Mesendoderm (in vitro differentiated cells): ENCODE measurements around the gene SFMBT1.

ENCODE experiments used
- DNase-seq: peaks from one replicate; pipeline ENCODE4 v3.0.0; 2013
- H2AK5ac ChIP-seq: 2 replicates; pipeline ENCODE4 v1.6.1; 2013; ENCODE audit warnings: low read length, inconsistent platforms
- H2BK120ac ChIP-seq: 2 replicates; pipeline ENCODE4 v1.6.1; 2013; ENCODE audit warnings: low read depth, mild to moderate bottlenecking, low read length, moderate library complexity, mixed read lengths
- H2BK15ac ChIP-seq: replicated peaks from 2 replicates; pipeline ENCODE4 v1.6.1; 2013; ENCODE audit warnings: low read depth, mild to moderate bottlenecking, moderate library complexity
- H2BK5ac ChIP-seq: 2 replicates; pipeline ENCODE4 v1.6.1; 2013; ENCODE audit warnings: low read length, inconsistent platforms
- H3K18ac ChIP-seq: 2 replicates; pipeline ENCODE4 v1.6.1; 2013; ENCODE audit warnings: mild to moderate bottlenecking, low read length, mixed read lengths
- H3K23ac ChIP-seq: one replicate; pipeline ENCODE4 v1.6.1; 2013; ENCODE audit warnings: low read length
- H3K27ac ChIP-seq: 2 replicates; pipeline ENCODE4 v1.5.1; 2013; ENCODE audit warnings: low read depth, mild to moderate bottlenecking, inconsistent platforms, low read length, moderate library complexity
- H3K27me3 ChIP-seq: 2 replicates; pipeline ENCODE4 v1.6.1; 2013; ENCODE audit warnings: low read length, control low read depth, mild to moderate bottlenecking, inconsistent platforms; ENCODE audit not compliant: insufficient read depth, poor library complexity
- H3K36me3 ChIP-seq: 2 replicates; pipeline ENCODE4 v1.6.1; 2013; ENCODE audit warnings: low read length, inconsistent platforms; ENCODE audit not compliant: control insufficient read depth, insufficient read depth
- H3K4ac ChIP-seq: one replicate; pipeline ENCODE4 v1.6.1; 2013; ENCODE audit warnings: low read depth, mild to moderate bottlenecking, low read length, moderate library complexity
- H3K4me1 ChIP-seq: 2 replicates; pipeline ENCODE4 v1.6.1; 2013; ENCODE audit warnings: low read depth, low read length, inconsistent platforms; ENCODE audit not compliant: control insufficient read depth
- H3K4me2 ChIP-seq: 2 replicates; pipeline ENCODE4 v1.6.1; 2013; ENCODE audit warnings: low read length
- H3K4me3 ChIP-seq: 2 replicates; pipeline ENCODE4 v1.5.1; 2013; ENCODE audit warnings: mild to moderate bottlenecking, low read length
- H3K56ac ChIP-seq: one replicate; pipeline ENCODE4 v1.6.1; 2013; ENCODE audit warnings: low read length
- H3K79me1 ChIP-seq: 2 replicates; pipeline ENCODE4 v1.6.1; 2013; ENCODE audit warnings: low read length, inconsistent platforms
- H3K79me2 ChIP-seq: 2 replicates; pipeline ENCODE4 v1.6.1; 2013; ENCODE audit warnings: mild to moderate bottlenecking, low read length; ENCODE audit not compliant: control insufficient read depth, insufficient read depth
- H3K9ac ChIP-seq: 2 replicates; pipeline ENCODE4 v1.6.1; 2013; ENCODE audit warnings: low read length, inconsistent platforms
- H4K5ac ChIP-seq: one replicate; pipeline ENCODE4 v1.6.1; 2013; ENCODE audit warnings: low read length
- H4K8ac ChIP-seq: one replicate; pipeline ENCODE4 v1.6.1; 2013; ENCODE audit warnings: low read depth, mild to moderate bottlenecking, control low read depth, low read length, moderate library complexity
- whole genome bisulfite sequencing: extraction: QIAGEN DNeasy Blood & Tissue Kit; methylation state at CpG from one replicate; pipeline ENCODE4 v1.1.7; 2013; ENCODE audit warnings: low lambda C conversion rate, missing lambda C conversion rate; ENCODE audit not compliant: insufficient coverage; ENCODE audit errors: extremely low coverage; 5-methylcytosine and 5-hydroxymethylcytosine counted together

The SFMBT1 gene

GRCh38 chr3:53069422-53070068 is 23.7 kb upstream of the SFMBT1 start:
- Histone ChIP-seq H3K27ac (no peak overlapping the region), H3K18ac (no peak overlapping the region), H4K8ac (no peak overlapping the region), H3K56ac (no peak overlapping the region), H3K4me1 (peaks cover 3% of the 10 kb centered on the region), H3K4ac (no peak overlapping the region), H3K23ac (peak overlapping the region; percentile 89), H3K4me3 (no peak overlapping the region), H3K36me3 (no peaks in the 10 kb centered on the region), H2BK5ac (no peak overlapping the region), H3K4me2 (no peak overlapping the region), H3K27me3 (no peaks in the 10 kb centered on the region), H3K9ac (no peak overlapping the region), H2AK5ac (no peak overlapping the region), H3K79me2 (no peaks in the 10 kb centered on the region), H2BK15ac (no peak overlapping the region), H4K5ac (no peak overlapping the region), H3K79me1 (no peaks in the 10 kb centered on the region), H2BK120ac (no peak overlapping the region)
- WGBS: no CpG with 5 or more reads among the region's 4 CpGs
- peak; percentile 82 for DNase-seq

DNA sequence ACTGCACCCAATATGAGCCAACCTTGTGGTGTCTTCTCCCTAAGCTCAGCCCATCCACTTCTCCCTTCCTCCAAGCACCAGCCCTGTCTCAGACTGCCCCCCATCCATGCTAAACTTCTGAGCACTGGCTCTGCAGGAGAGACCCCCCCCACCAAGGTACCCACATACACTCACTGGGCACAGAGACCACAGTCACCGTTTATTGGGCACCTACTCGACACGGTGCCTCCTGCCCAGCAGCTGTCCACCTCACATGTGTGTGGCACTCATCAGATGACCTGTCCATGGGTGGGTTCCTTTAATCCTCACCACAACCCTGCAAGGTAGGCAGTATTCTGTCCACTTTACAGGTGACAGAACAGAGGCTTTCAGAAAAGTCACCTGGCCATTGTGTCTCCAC is 22.3 kb upstream of the SFMBT1 start:
- no peak overlapping the region for H4K5ac ChIP-seq
- H3K9ac ChIP-seq: no peak overlapping the region
- no peak overlapping the region for H2AK5ac ChIP-seq
- H3K36me3 ChIP-seq: no peaks in the 10 kb centered on the region
- no peak overlapping the region for H3K23ac ChIP-seq
- H3K18ac ChIP-seq: no peak overlapping the region
- no peak overlapping the region for H3K4ac ChIP-seq
- peaks cover 3% of the 10 kb centered on the region for H3K4me1 ChIP-seq
- no peaks in the 10 kb centered on the region for H3K79me2 ChIP-seq
- no peaks in the 10 kb centered on the region for H3K79me1 ChIP-seq
- H2BK5ac ChIP-seq: no peak overlapping the region
- WGBS: no CpG with 5 or more reads among the region's 3 CpGs
- no peak overlapping the region for H3K4me2 ChIP-seq
- H3K27ac ChIP-seq: no peak overlapping the region
- no peak overlapping the region for H2BK15ac ChIP-seq
- no peak overlapping the region for H3K4me3 ChIP-seq
- H2BK120ac ChIP-seq: no peak overlapping the region
- no peak for DNase-seq
- no peak overlapping the region for H4K8ac ChIP-seq
- H3K27me3 ChIP-seq: no peaks in the 10 kb centered on the region
- H3K56ac ChIP-seq: no peak overlapping the region

- H3K36me3 ChIP-seq: no peaks in the 10 kb centered on the region
- no peak overlapping the region for H3K27ac ChIP-seq
- H3K4me2 ChIP-seq: no peak overlapping the region
- no peak overlapping the region for H4K5ac ChIP-seq
- peaks cover 3% of the 10 kb centered on the region for H3K4me1 ChIP-seq
- no peak overlapping the region for H3K18ac ChIP-seq
- no peak for DNase-seq
- no peak overlapping the region for H3K56ac ChIP-seq
- H3K79me1 ChIP-seq: no peaks in the 10 kb centered on the region
- H3K4me3 ChIP-seq: no peak overlapping the region
- H3K79me2 ChIP-seq: no peaks in the 10 kb centered on the region
- no peaks in the 10 kb centered on the region for H3K27me3 ChIP-seq
- WGBS: no CpG with 5 or more reads among the region's 3 CpGs
- no peak overlapping the region for H3K23ac ChIP-seq
- H4K8ac ChIP-seq: no peak overlapping the region
- H2BK5ac ChIP-seq: no peak overlapping the region
- no peak overlapping the region for H2BK15ac ChIP-seq
- no peak overlapping the region for H2BK120ac ChIP-seq
- H3K9ac ChIP-seq: no peak overlapping the region
- H3K4ac ChIP-seq: no peak overlapping the region
- H2AK5ac ChIP-seq: no peak overlapping the region
Observed at GRCh38 chr3:53067567-53067966, 21.7 kb upstream of the SFMBT1 start.

DNA sequence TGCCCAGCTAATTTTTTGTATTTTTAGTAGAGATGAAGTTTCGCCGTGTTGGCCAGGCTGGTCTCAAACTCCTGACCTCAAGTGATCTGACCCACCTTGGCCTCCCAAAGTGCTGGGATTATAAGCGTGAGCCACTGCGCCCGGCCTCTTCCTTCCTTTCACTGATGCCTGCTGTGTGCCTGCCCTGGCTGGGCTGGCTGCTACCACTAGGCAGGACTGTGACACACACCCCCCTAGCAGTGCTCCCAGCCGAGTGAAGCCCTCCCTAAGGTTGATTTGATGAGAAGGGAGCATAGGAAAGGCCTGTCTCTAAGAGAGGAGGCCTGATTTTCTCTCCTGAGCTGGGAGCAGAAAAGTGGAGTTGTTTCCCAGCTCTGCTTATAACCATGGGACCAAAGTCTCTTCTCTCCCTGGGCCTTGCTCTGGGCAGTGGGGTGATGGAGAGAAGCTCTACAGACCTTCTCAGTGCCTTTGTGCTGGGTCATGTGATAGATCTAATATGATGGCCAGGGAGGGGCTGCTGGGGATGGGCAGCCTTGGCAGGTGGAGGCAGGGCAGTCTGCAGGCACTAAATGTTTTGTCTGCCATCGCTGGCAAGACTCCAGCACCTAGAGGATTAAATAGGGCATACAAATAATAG is 20.1 kb upstream of the SFMBT1 start:
- no peak overlapping the region for H2BK15ac ChIP-seq
- H3K79me1 ChIP-seq: no peaks in the 10 kb centered on the region
- no peaks in the 10 kb centered on the region for H3K79me2 ChIP-seq
- H3K27me3 ChIP-seq: no peaks in the 10 kb centered on the region
- no CpG with 5 or more reads among the region's 7 CpGs for WGBS
- H2AK5ac ChIP-seq: no peak overlapping the region
- no peak overlapping the region for H4K8ac ChIP-seq
- H3K18ac ChIP-seq: no peak overlapping the region
- H3K4me2 ChIP-seq: no peak overlapping the region
- H3K27ac ChIP-seq: no peak overlapping the region
- H3K36me3 ChIP-seq: no peaks in the 10 kb centered on the region
- no peak overlapping the region for H3K9ac ChIP-seq
- no peak for DNase-seq
- H3K4me3 ChIP-seq: no peak overlapping the region
- no peak overlapping the region for H3K56ac ChIP-seq
- H3K4me1 ChIP-seq: no peaks in the 10 kb centered on the region
- no peak overlapping the region for H2BK5ac ChIP-seq
- H3K4ac ChIP-seq: no peak overlapping the region
- no peak overlapping the region for H2BK120ac ChIP-seq
- no peak overlapping the region for H4K5ac ChIP-seq
- no peak overlapping the region for H3K23ac ChIP-seq

GRCh38 chr3:53062905-53063304 is 17.0 kb upstream of the SFMBT1 start:
- Histone ChIP-seq H3K27ac (no peak overlapping the region), H3K4me1 (no peaks in the 10 kb centered on the region), H4K5ac (no peak overlapping the region), H3K36me3 (no peaks in the 10 kb centered on the region), H2AK5ac (no peak overlapping the region), H3K79me2 (no peaks in the 10 kb centered on the region), H3K9ac (no peak overlapping the region), H3K79me1 (no peaks in the 10 kb centered on the region), H3K56ac (no peak overlapping the region), H3K4me3 (no peak overlapping the region), H2BK15ac (no peak overlapping the region), H3K27me3 (no peaks in the 10 kb centered on the region), H2BK5ac (no peak overlapping the region), H3K18ac (no peak overlapping the region), H4K8ac (no peak overlapping the region), H3K23ac (no peak overlapping the region), H3K4ac (no peak overlapping the region), H2BK120ac (no peak overlapping the region), H3K4me2 (no peak overlapping the region)
- no CpG with 5 or more reads among the region's 2 CpGs for WGBS
- no peak for DNase-seq

- H3K9ac ChIP-seq: no peak overlapping the region
- H2BK15ac ChIP-seq: no peak overlapping the region
- no CpG with 5 or more reads among the region's 2 CpGs for WGBS
Observed at GRCh38 chr3:53056442-53056841, 10.6 kb upstream of the SFMBT1 start.

More at GRCh38 chr3:53056442-53056841, 10.6 kb upstream of the SFMBT1 start:
- Histone ChIP-seq H3K4me2 (no peak overlapping the region), H3K27me3 (no peaks in the 10 kb centered on the region), H3K4me3 (no peak overlapping the region), H3K18ac (no peak overlapping the region), H3K4me1 (no peaks in the 10 kb centered on the region), H4K5ac (no peak overlapping the region), H4K8ac (no peak overlapping the region), H2BK120ac (no peak overlapping the region), H2AK5ac (no peak overlapping the region), H3K36me3 (no peaks in the 10 kb centered on the region), H3K4ac (no peak overlapping the region), H3K79me1 (no peaks in the 10 kb centered on the region), H3K27ac (no peak overlapping the region), H3K23ac (no peak overlapping the region), H2BK5ac (no peak overlapping the region), H3K79me2 (no peaks in the 10 kb centered on the region), H3K56ac (no peak overlapping the region)
- DNase-seq: peak; percentile 73
